ENCODE measurements around the gene MDFIC2.
"Not testable (repeated sequence)": the region's sequence is repeated elsewhere in the genome, so short reads cannot be mapped to it uniquely, and the experiment has no call there.

MDFIC2 gene

DNA sequence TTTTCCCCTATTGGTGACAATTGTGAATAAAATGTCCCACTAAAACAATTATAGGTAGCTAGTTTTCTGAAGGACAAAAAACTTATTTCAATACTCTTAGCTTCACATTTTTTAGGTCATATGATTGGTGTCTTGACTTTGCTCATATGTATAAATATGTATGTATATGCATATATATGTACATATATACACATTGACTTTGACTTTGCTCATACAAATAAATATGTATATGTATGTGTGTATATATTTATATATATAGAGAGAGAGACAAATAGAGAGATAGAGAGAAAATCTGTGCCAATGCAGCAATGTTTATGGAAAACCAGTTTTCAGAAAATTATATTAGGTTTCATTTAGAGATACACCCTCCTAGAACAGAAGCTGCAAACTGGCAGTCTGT lies 5.7 kb downstream of the MDFIC2 start:
- no peak overlapping the region for H3K4me3 ChIP-seq (ENCODE audit: low read length)
- no peaks in the 10 kb centered on the region for H3K36me3 ChIP-seq (ENCODE audit: control insufficient read depth, low read depth, low read length)
- H3K4me1 ChIP-seq (ENCODE audit: control insufficient read depth, low read depth, low read length): no peaks in the 10 kb centered on the region
- H3K9me3 ChIP-seq (ENCODE audit: control insufficient read depth, low read depth, low read length): no peaks in the 10 kb centered on the region
- no peak overlapping the region for H3K9ac ChIP-seq (ENCODE audit: low read length)
- H3K27ac ChIP-seq (ENCODE audit: low read length): no peak overlapping the region
- no peaks in the 10 kb centered on the region for H3K27me3 ChIP-seq (ENCODE audit: control insufficient read depth, insufficient read depth, low read length)

DNA sequence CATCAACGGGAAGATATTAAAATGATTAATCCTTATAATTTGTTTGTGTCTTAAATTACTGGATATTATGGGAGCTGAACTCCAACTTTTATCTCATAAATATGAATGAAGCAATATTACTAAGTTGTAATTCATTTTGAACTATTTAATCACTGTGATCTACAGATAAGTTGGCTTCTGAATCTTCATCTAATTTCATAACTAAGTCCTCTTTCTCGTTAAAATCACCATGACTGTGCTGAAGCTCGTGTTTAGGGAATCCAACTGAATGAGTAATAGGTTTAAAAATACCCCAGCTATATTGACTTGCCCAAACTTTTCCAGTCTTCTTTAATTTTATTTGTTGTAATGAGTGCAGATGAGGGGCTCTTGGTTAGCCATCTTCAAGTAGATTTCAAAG lies 14.1 kb downstream of the MDFIC2 start:
- Histone ChIP-seq H3K27me3 (ENCODE audit: control insufficient read depth, insufficient read depth, low read length) (no peaks in the 10 kb centered on the region), H3K4me1 (ENCODE audit: control insufficient read depth, low read depth, low read length) (no peaks in the 10 kb centered on the region), H3K9me3 (ENCODE audit: control insufficient read depth, low read depth, low read length) (no peaks in the 10 kb centered on the region), H3K4me3 (ENCODE audit: low read length) (no peak overlapping the region), H3K27ac (ENCODE audit: low read length) (no peak overlapping the region), H3K36me3 (ENCODE audit: control insufficient read depth, low read depth, low read length) (no peaks in the 10 kb centered on the region), H3K9ac (ENCODE audit: low read length) (no peak overlapping the region)

DNA sequence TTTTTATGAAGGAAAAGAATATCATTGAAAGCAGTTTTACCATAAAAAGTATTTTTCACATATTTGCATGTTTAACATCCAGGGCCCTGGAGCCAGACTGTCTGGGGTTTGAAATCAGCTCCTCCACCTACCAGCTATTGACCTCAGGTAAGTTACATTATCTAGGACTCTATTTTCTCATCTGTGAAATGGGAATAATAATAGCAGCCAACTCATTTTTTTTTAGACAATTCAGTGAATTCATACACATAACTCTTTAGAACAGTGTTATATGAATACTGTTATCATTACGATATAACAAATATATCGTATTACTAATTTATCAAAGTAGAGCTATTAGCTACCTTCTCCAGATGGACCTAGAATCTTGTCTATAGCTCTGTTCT lies 21.3 kb downstream of the MDFIC2 start:
- no peak overlapping the region for H3K4me3 ChIP-seq (ENCODE audit: low read length)
- no peak overlapping the region for H3K9ac ChIP-seq (ENCODE audit: low read length)
- H3K36me3 ChIP-seq (ENCODE audit: control insufficient read depth, low read depth, low read length): no peaks in the 10 kb centered on the region
- no peaks in the 10 kb centered on the region for H3K27me3 ChIP-seq (ENCODE audit: control insufficient read depth, insufficient read depth, low read length)
- no peaks in the 10 kb centered on the region for H3K9me3 ChIP-seq (ENCODE audit: control insufficient read depth, low read depth, low read length)
- H3K27ac ChIP-seq (ENCODE audit: low read length): no peak overlapping the region
- H3K4me1 ChIP-seq (ENCODE audit: control insufficient read depth, low read depth, low read length): no peaks in the 10 kb centered on the region

DNA sequence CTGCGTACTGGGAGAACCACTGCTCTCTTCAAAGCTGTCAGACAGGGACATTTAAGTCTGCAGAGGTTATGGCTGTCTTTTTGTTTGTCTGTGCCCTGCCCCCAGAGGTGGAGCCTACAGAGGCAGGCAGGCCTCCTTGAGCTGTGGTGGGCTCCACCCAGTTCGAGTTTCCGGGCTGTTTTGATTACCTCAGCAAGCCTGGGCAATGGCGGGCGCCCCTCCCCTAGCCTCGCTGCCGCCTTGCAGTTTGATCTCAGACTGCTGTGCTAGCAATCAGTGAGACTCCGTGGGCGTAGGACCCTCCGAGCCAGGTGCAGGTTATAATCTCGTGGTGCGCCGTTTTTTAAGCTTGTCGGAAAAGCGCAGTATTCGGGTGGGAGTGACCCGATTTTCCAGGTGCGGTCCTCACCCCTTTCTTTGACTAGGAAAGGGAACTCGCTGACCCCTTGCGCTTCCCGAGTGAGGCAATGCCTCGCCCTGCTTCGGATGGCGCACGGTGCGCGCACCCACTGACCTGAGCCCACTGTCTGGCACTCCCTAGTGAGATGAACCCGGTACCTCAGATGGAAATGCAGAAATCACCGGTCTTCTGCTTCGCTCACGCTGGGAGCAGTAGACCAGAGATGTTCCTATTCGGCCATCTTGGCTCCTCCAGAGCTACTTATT lies 21.9 kb downstream of the MDFIC2 start:
- not testable (repeated sequence) for H3K9ac ChIP-seq (ENCODE audit: low read length); H3K4me3 ChIP-seq (ENCODE audit: low read length); H3K36me3 ChIP-seq (ENCODE audit: control insufficient read depth, low read depth, low read length); H3K9me3 ChIP-seq (ENCODE audit: control insufficient read depth, low read depth, low read length); H3K27ac ChIP-seq (ENCODE audit: low read length); H3K27me3 ChIP-seq (ENCODE audit: control insufficient read depth, insufficient read depth, low read length); H3K4me1 ChIP-seq (ENCODE audit: control insufficient read depth, low read depth, low read length)

DNA sequence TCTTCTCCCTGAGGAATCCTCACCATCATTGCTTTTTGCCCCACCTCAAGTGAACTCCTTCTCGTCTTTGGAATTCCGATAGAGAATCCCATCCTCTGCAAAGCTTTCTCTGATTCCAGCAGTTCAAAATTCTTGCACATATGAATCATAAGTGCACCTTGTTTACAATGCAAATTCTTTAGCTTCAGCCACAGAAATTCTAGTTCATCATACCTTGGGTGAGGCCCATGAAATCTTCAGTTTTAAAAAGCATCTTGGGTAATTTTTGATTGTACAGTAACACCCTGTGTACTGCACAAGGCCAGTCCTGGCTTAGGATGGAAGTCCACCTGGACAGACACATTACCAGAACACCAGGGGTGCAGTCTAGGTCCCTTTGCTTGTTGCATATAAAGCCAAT lies 30.8 kb downstream of the MDFIC2 start:
- no peaks in the 10 kb centered on the region for H3K9me3 ChIP-seq (ENCODE audit: control insufficient read depth, low read depth, low read length)
- H3K9ac ChIP-seq (ENCODE audit: low read length): no peak overlapping the region
- H3K36me3 ChIP-seq (ENCODE audit: control insufficient read depth, low read depth, low read length): no peaks in the 10 kb centered on the region
- no peak overlapping the region for H3K4me3 ChIP-seq (ENCODE audit: low read length)
- no peak overlapping the region for H3K27ac ChIP-seq (ENCODE audit: low read length)
- H3K4me1 ChIP-seq (ENCODE audit: control insufficient read depth, low read depth, low read length): peaks cover 7% of the 10 kb centered on the region
- no peaks in the 10 kb centered on the region for H3K27me3 ChIP-seq (ENCODE audit: control insufficient read depth, insufficient read depth, low read length)

DNA sequence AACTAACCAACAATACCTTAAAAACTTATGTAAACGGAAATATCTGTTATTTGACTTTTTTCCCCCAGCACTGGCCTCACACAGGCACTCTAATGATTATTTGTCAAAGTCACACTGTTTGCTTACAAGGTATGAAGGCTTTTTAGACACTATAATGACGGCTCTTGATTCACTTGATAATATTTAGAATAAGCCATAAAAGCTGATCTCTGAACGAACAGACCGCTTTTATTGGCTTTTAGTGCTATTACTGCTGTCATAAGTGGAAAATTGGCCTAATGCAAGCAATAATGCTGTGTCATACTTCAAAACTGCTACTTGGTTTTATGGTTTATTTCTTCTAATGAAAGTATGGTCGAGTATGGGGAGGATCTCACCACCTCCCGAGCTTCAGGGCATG lies 35.1 kb downstream of the MDFIC2 start:
- Histone ChIP-seq H3K4me3 (ENCODE audit: low read length) (no peak overlapping the region), H3K9me3 (ENCODE audit: control insufficient read depth, low read depth, low read length) (no peaks in the 10 kb centered on the region), H3K4me1 (ENCODE audit: control insufficient read depth, low read depth, low read length) (peaks cover 7% of the 10 kb centered on the region), H3K36me3 (ENCODE audit: control insufficient read depth, low read depth, low read length) (no peaks in the 10 kb centered on the region), H3K27ac (ENCODE audit: low read length) (no peak overlapping the region), H3K9ac (ENCODE audit: low read length) (no peak overlapping the region), H3K27me3 (ENCODE audit: control insufficient read depth, insufficient read depth, low read length) (no peaks in the 10 kb centered on the region)

DNA sequence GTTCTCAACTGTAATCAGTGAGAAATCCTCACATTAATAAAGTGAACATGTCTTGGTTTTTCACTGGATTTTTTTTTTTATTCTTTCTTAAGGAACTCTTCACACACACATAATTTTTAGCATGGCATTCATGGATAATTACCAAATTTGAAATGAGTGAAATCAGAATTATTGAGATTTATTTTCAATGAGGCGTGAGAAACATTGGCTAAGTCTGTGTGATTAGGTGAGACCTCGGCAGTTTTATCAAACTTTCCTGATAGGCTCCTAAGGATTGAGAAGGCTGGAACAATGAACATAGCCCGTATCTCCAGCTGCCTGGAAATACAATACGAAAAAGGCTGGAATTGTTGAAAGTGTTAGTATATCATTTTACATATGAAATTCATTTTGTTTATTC lies 35.5 kb downstream of the MDFIC2 start:
- H3K36me3 ChIP-seq (ENCODE audit: control insufficient read depth, low read depth, low read length): no peaks in the 10 kb centered on the region
- no peaks in the 10 kb centered on the region for H3K27me3 ChIP-seq (ENCODE audit: control insufficient read depth, insufficient read depth, low read length)
- no peak overlapping the region for H3K9ac ChIP-seq (ENCODE audit: low read length)
- no peaks in the 10 kb centered on the region for H3K9me3 ChIP-seq (ENCODE audit: control insufficient read depth, low read depth, low read length)
- no peak overlapping the region for H3K4me3 ChIP-seq (ENCODE audit: low read length)
- H3K27ac ChIP-seq (ENCODE audit: low read length): no peak overlapping the region
- peaks cover 7% of the 10 kb centered on the region for H3K4me1 ChIP-seq (ENCODE audit: control insufficient read depth, low read depth, low read length)

DNA sequence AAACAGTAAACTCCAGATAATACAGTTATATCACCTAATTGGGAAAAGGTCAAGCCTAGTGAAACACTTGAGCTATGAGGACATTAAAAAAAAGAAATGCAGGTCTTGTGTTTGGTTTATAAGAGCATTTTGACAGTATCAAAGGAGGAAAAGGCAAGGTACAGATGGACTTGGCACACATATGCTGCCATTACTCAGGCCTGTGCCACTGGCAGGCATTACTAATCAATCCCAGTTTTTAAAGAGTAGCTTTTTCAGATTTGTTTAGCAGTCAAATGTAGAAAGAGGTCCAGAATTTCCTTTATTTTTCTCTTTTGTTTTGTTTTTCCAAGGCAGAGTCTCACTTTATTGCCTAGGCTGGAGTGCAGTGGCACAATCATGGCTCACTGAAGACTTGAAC lies 38.9 kb downstream of the MDFIC2 start:
- no peaks in the 10 kb centered on the region for H3K27me3 ChIP-seq (ENCODE audit: control insufficient read depth, insufficient read depth, low read length)
- H3K4me1 ChIP-seq (ENCODE audit: control insufficient read depth, low read depth, low read length): no peaks in the 10 kb centered on the region
- H3K27ac ChIP-seq (ENCODE audit: low read length): no peak overlapping the region
- no peak overlapping the region for H3K4me3 ChIP-seq (ENCODE audit: low read length)
- H3K36me3 ChIP-seq (ENCODE audit: control insufficient read depth, low read depth, low read length): no peaks in the 10 kb centered on the region
- no peaks in the 10 kb centered on the region for H3K9me3 ChIP-seq (ENCODE audit: control insufficient read depth, low read depth, low read length)
- no peak overlapping the region for H3K9ac ChIP-seq (ENCODE audit: low read length)

DNA sequence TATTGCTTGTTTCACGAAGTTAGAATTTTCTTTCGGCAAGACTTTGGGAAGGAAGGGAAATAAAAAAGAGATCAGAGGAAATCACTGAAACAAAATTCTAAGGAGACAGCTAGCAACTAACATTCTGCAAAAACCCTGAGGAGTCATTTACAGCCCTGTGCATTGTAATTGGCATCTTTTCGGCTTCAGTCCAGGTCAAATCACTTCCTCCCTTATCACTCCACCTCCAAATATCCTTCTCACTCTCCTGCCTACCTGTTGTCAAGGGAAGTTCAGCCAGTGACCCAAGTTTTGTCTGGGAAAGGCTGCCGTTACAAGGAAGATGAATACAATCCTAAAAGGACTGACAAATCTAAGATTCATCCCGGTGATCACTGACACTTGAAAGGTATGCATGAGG lies 39.6 kb downstream of the MDFIC2 start:
- no peak overlapping the region for H3K9ac ChIP-seq (ENCODE audit: low read length)

DNA sequence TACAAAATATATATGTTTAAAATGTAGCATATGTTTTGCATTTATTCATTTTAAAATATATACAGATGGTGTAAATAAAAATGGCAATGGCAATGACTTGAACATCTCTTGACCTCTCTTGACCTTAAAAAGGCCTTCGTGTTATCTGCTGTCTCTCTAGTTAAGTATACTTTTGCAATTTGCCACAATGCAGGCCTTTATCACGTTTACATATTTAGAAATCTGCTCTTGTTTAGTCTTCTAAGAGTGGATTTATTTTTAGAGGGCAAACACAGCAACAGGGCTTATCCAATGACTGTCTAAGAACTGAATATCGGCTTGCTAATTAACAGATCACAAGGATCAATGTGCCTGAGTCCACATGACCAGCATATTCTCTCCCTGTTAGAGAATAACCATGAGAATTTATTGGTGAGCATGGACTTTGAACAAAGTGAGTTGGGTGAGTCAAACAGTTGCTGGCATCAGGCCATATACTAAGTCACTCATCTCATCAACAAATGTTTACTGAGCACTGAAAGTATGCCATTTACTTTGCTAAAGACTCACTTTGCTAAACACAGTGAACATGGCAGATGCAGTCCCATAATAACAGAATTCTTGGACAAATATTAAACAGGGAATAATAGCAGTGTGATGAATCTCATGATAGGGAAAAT lies 48.2 kb downstream of the MDFIC2 start:
- no peaks in the 10 kb centered on the region for H3K4me1 ChIP-seq (ENCODE audit: control insufficient read depth, low read depth, low read length)
- H3K36me3 ChIP-seq (ENCODE audit: control insufficient read depth, low read depth, low read length): no peaks in the 10 kb centered on the region
- no peak overlapping the region for H3K27ac ChIP-seq (ENCODE audit: low read length)
- H3K9ac ChIP-seq (ENCODE audit: low read length): no peak overlapping the region
- H3K27me3 ChIP-seq (ENCODE audit: control insufficient read depth, insufficient read depth, low read length): no peaks in the 10 kb centered on the region
- no peak overlapping the region for H3K4me3 ChIP-seq (ENCODE audit: low read length)
- H3K9me3 ChIP-seq (ENCODE audit: control insufficient read depth, low read depth, low read length): no peaks in the 10 kb centered on the region

More for the DNA sequence above, 39.6 kb downstream of the MDFIC2 start:
- Histone ChIP-seq H3K27ac (ENCODE audit: low read length) (no peak overlapping the region), H3K4me1 (ENCODE audit: control insufficient read depth, low read depth, low read length) (no peaks in the 10 kb centered on the region), H3K27me3 (ENCODE audit: control insufficient read depth, insufficient read depth, low read length) (no peaks in the 10 kb centered on the region), H3K9me3 (ENCODE audit: control insufficient read depth, low read depth, low read length) (no peaks in the 10 kb centered on the region), H3K36me3 (ENCODE audit: control insufficient read depth, low read depth, low read length) (no peaks in the 10 kb centered on the region), H3K4me3 (ENCODE audit: low read length) (no peak overlapping the region)

DNA sequence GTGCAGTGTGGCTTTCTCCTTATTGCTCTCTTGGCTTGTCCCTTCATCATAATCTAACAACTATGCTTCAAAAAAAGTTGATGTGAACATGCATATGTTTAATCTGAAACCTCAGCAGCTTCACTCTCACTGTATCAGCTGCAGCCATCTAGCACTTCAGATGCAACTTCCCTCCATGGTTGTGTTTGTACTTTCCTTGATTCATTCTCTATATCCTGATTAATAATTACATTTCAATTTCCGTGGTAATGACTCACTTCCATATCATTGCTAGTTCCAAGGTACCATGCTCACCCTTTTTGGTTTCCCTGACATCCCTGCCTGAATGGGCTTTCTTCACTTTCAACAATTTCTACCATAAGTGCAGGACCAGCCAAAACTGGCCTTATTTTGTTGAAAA lies 51.2 kb downstream of the MDFIC2 start:
- Histone ChIP-seq H3K4me3 (ENCODE audit: low read length) (no peak overlapping the region), H3K36me3 (ENCODE audit: control insufficient read depth, low read depth, low read length) (no peaks in the 10 kb centered on the region), H3K9me3 (ENCODE audit: control insufficient read depth, low read depth, low read length) (no peaks in the 10 kb centered on the region), H3K27ac (ENCODE audit: low read length) (no peak overlapping the region), H3K9ac (ENCODE audit: low read length) (no peak overlapping the region), H3K27me3 (ENCODE audit: control insufficient read depth, insufficient read depth, low read length) (no peaks in the 10 kb centered on the region), H3K4me1 (ENCODE audit: control insufficient read depth, low read depth, low read length) (no peaks in the 10 kb centered on the region)

DNA sequence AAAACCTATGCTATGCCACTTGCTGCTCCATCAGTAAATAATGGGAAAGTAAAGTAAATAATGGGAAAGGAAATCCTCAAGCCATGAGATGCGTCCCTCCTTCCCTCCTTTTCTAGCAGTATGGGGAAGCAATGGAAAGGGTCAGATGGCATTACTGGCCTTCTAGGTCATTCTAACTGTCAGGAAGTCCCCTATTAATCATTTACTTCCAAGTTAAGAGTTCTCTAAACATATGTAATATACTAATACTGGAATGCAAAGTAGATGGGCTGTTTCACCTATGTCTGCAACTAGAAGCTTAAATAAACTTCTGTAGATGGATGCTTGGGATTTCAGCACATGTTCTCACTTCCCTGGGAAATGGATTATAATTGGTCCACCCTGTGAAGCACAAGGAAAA lies 55.9 kb downstream of the MDFIC2 start:
- Histone ChIP-seq H3K36me3 (ENCODE audit: control insufficient read depth, low read depth, low read length) (no peaks in the 10 kb centered on the region), H3K9me3 (ENCODE audit: control insufficient read depth, low read depth, low read length) (no peaks in the 10 kb centered on the region), H3K4me1 (ENCODE audit: control insufficient read depth, low read depth, low read length) (no peaks in the 10 kb centered on the region), H3K27me3 (ENCODE audit: control insufficient read depth, insufficient read depth, low read length) (no peaks in the 10 kb centered on the region), H3K4me3 (ENCODE audit: low read length) (no peak overlapping the region), H3K9ac (ENCODE audit: low read length) (no peak overlapping the region), H3K27ac (ENCODE audit: low read length) (no peak overlapping the region)
